Stimulated activated CD4-positive, alpha-beta T cell treated with anti-CD3 and anti-CD28 coated beads, Interleukin-4, amount 100 ng/mL, for 24 hours (primary cell): ENCODE data around the gene COX20.

Experiments used
- DNase-seq: peaks from one replicate; pipeline ENCODE4 v3.0.0-alpha.2; 2020

COX20 gene

DNA sequence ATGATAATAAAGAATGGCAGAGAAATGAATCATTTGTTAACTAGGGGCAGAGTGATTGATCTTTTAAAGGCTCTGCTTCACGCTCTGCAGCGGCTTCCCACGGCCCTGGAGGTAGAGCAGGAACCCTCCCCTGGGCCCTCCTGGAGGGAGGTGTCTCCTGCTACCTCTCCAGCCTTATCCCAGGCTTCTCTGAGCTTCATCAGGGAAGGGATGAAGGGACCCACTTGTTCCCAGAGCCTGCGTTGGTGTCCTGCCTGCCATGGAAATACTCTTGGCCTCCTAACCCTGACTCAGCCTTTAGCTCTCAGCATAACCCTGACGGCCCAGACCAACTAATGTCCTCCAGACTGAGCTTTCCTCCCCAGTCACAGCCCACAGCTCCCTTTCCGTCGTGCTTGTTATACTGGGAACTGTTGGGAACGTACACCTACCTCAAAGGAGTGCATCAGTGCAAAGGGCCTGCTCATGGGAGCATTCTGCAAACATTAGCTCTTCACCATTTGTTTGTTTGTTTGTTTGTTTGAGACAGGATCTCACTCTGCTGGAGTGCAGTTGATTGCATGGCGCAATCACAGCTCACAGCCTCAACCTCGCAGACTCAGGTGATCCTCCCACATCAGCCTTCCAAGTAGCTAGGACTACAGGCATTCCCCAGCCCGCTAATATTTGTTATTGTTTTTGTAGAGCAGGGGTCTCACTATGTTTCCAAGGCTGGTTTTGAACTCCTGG lies 46.3 kb downstream of the COX20 start:
- no peak for DNase-seq

DNA sequence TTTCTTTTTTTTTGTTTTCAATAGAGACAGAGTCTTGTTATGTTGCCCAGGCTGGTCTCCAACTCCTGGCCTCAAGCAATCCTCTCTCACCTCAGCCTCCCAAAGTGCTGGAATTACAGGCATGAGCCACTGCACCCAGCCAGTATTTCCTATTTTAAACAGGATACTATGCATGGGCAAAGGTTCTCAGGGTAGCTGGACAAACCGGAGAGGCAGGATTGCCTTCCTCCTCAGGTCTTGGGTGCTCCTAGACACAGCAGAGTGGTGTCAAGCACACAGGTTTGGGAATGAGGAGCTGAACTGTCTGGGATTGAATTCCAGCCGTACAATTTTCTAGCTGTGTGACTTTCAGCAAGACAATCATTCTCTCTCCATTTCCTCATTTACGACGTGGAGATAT lies 51.8 kb downstream of the COX20 start:
- DNase-seq = no peak

DNA sequence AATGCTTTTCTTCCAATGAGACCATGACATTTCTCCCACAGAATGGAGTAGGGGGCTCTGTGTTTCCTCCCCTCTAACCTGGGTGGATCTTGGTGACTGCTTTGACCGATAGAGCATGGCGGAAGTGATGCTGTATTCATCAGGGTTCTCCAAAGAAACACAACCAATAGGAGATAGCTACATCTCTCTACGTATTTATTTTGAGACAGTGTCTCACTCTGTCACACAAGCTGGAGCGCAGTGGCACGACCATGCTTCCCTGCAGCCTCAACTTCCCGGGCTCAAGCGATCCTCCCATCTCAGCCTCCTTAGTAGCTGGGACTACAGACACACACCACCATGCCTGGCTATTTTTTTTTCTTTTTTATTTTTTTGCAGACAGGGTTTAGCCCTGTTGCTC lies 58.4 kb downstream of the COX20 start:
- DNase-seq = no peak
